GM18951 (cell line): ENCODE measurements around the gene SMPDL3B.

Experiments
- POLR2A ChIP-seq: IDR thresholded peaks from 4 replicates; pipeline ENCODE4 v1.6.1; 2011; ENCODE audit warnings: mild to moderate bottlenecking; ENCODE audit not compliant: insufficient read length, insufficient read depth; ENCODE audit errors: extremely low read depth
- in situ Hi-C: fragments of 300-500 bp; cut with MboI; formaldehyde crosslinking; loops from one replicate; pipeline ENCODE4 v1.12.0; 2022; ENCODE audit warnings: low sequenced_read_pairs, mixed read lengths, inconsistent platforms; ENCODE audit not compliant: unreplicated experiment

The SMPDL3B gene

GRCh38 chr1:27934818-27935549 lies at the start of gene SMPDL3B:
TSS of gene SMPDL3B (plus strand) at chr1:27935000. CDS start at chr1:27935184, 184 bp downstream.
- in situ Hi-C loops, result no loop called here
- no peak for TF ChIP-seq POLR2A

- in situ Hi-C loops, result no loop called here
- TF ChIP-seq POLR2A, result no peak
These were observed 49.7 kb upstream of the SMPDL3B start for GRCh38 chr1:27885114-27885528.

DNA sequence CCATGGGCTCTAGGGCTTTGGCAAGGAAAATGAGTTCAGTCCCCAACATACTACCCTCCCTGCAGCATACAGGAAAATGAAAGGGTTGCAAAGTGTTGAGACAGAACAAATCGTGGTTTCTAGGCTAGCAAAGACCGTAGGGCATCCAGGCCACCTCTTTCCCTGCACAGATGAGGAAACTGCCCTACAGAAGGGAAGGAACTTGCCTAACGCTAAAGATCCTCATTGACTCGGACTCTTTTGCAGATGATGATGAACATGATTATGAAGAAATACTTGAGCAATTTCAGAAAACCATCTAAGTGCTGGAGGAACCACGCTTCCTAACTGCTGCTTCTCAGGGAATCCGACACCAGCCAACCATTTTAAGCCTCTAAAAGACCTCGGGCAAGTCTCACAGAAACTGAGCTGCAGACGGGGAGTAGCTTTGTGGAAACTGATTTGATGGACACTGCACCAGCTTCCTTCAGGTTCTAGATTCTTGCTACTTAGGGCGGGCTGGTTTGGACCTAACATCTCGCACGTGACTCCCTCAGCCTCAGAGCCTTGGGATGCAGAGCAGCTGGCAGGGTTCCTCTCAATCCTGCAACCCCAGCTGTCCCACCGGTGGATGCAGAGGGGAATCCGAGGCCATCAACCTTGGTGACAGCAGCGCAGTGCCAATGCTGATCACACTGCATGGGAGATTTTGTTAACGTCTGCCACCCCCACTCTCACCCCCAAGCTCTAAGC lies 49.0 kb upstream of the SMPDL3B start:
- TF ChIP-seq POLR2A, result no peak
- in situ Hi-C loops, result no loop called here

DNA sequence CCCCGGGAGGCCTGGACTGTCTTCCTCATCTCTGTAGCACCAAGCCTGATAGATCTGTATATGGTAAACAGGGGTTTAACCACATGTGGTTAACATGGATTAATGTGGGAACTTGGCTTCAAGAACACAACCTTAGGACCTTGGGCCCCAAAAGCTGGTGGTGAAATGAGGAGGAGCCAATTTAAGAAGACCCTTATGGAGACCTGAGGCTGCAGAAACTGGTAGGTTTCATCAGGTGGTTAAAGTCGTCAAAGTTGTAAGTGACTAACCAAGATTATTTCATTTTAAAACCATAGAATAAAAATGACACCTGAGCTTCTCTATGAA lies 48.5 kb upstream of the SMPDL3B start:
- in situ Hi-C loops, result no loop called here
- TF ChIP-seq POLR2A, result no peak

DNA sequence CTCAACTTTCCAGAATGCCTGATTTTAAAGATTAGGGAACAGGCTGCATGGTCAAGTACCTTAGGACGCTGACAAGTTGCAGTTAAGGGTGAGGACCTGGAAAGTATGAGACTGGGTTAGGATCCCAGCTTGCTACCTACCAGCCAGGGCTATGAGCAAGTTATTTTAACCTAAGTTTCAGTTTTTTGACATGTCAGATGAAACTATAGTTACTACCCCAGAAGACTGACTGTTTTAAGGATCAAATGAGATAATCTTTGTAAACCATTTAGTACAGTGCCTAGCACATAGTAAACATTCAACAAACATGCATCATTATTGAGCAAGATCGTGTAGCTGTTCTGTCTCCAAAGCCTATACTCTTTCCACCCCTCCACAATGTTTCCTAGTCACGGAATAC lies 48.1 kb upstream of the SMPDL3B start:
- in situ Hi-C loops, result no loop called here
- no peak for TF ChIP-seq POLR2A

DNA sequence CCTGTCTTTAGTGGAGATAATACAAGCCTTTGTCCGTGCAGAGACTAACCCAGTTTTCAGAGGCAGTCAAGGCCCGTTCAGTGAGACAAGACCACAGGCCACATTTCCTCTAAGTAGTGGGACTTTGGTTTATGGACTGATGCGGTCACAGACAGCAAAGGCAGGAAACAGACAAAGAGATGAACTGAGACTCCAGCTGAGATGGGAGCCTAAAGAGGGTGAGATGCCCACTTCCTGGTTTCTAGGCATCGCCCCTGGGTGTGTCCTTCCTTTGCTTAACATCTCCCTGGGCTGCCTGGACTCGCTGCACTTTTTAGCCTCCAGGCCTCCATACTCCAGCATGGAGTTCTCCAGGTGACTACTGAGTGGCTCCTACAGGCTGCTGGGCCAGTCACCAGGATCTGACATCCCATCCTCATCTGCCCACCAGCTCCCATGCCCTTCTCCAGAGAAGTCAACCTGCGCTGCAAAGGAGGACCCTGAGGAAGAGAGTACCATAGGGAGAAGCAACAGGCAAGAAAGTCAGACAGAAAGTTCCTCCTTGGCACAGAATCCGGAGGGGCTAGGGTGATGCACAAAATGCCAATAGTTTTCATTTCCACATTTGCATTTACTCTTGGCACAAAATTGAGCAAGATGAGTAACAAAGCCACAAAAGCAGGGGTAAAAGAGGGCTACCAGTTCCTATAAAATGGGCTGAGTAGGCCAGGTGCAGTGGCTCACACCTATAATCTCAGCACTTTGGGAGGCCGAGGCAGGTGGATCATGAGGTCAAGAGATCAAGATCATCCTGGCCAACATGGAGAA lies 47.4 kb upstream of the SMPDL3B start:
- TF ChIP-seq POLR2A, result peak; percentile 19
- in situ Hi-C loops, result no loop called here

GRCh38 chr1:27889506-27889905 lies 45.3 kb upstream of the SMPDL3B start:
- in situ Hi-C loops, result no loop called here
- no peak for TF ChIP-seq POLR2A

DNA sequence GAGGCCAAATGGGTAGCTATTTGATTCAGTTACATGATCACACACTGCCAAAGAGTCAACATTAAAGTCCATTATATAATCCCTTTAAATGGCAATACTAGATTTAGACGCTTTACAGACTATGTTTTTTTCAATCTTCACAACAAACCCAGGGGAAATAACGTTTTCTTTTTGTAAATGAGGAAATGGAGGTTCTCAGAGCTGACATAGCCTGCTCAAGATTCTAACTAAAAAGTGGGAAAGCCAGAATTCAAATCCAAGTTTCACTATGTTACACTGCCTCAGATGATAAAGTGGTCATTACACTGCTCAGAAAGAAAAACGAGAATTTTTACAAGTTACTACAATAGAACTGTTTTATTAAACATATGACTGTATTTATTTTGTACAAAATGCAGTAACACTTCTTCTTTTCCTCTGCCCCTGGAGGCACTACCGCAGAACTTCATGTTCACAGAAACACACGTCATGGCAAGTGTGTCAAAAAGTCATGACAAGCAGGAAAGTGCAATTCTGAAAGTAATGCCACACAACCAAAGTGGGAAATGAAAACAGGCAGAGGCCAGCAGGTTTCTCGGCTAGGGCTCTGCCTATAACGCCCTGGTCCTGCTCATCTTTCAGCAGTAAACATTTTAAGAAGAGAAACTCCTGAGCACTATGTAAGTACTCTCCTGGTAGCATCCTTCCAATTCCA lies 43.5 kb upstream of the SMPDL3B start:
- no peak for TF ChIP-seq POLR2A
- in situ Hi-C loops, result no loop called here

- in situ Hi-C loops, result no loop called here
These were observed 40.3 kb upstream of the SMPDL3B start for GRCh38 chr1:27894521-27894920.

DNA sequence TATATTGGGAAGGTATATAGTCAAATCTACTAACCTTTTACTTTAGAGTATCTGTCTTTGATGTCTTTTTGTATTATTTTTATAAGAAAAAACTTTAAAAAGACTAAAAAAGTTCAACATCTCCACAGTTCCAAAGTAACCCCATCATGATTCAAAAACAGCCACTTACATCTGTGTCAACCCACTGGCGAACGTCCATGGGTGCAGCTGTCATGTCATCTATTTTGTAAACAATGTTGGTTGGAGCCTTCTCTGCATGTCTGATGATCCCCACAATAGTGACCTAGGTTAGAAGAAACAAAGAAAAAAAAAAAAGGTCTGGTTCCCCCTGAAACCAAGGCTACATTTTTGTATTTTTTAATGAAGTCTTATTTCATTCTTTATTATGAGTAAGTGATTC lies 28.0 kb upstream of the SMPDL3B start:
- TF ChIP-seq POLR2A, result no peak
- in situ Hi-C loops, result no loop called here

More at GRCh38 chr1:27894521-27894920, 40.3 kb upstream of the SMPDL3B start:
- TF ChIP-seq POLR2A, result no peak

- in situ Hi-C loops, result no loop called here
- TF ChIP-seq POLR2A, result no peak
These were observed 22.4 kb upstream of the SMPDL3B start for GRCh38 chr1:27912429-27912828.

DNA sequence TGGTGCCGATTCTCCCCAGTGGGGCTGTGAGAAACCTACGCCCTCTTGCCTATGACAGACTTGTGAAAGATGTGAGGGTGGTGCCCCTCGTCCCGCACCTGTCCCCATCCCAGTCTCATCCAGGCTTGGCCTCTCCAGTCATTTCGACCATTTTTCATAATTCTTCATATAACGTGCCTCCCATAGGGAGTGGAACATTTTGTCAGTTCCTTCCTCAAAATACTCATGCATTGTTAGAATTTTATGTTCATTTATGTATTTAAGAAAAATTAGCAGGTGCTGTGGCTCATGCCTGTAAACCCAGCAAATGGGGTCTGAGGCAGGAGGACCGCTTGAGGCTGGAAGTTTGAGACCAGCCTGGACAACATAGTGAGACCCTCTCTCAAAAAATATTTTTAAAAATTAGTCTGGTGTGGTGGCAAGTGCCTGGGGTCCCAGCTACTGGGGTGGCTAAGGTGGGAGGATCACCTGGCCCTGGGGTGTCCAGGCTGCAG lies 19.7 kb upstream of the SMPDL3B start:
- in situ Hi-C loops, result no loop called here
- TF ChIP-seq POLR2A, result no peak

DNA sequence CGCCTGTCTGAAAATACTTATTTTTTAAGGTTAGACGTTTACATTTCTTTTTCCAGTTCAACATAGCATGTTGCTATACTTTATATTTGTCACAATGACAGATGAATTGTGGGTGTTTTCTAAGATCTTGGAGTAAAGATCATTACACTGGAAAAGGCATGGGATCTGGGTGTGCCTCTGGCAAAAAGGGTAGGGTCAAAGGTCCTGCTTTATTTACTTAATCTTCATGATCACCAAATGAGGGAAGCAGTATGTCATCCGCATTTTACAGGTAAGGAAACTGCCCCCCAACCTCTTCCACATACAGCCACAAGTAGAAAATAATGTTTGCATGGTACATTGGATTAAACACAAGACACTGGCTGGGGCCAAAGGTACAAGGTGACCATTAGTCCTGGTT lies 12.5 kb upstream of the SMPDL3B start:
- in situ Hi-C loops, result no loop called here
- no peak for TF ChIP-seq POLR2A

DNA sequence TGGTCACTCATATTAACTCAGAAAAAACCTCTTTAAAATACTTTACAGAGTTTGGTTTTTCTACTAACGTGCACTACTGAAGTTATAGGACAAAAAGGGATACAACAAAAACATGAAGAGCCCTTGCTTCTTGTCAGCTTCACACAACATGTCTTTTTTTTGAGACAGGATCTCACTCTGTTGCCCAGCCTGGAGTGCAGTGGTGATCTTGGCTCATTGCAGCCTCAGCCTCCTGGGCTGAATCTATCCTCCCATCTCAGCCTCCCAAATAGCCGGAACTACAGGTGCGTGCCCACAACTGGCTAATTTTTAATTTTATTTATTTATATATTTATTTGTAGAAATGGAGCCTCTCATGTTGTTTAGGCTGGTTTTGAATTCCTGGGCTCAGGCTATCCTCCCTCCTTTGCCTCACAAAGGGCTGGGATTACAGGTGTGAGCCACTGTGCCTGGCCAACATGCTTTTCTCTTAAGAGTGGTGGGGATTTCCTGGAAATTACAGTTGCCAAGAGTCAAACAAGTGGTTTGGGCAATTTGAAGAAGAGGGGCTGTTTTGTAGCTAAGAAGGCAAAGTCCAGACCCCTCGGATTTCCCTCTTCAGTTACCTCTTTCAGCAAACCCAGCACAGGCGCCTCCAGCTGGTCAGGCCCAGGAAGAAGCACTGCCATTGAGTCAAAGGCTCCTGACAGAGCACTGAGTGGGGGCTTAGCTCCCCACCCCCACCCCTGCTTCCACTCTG lies 6.4 kb upstream of the SMPDL3B start:
- no peak for TF ChIP-seq POLR2A
- in situ Hi-C loops, result no loop called here
